HepG2 (cell line): ENCODE results near the gene SF3B6. TPM values are rescaled to one million over a fixed set of nuclear protein-coding genes. Genes with fewer than 3 reads are reported as not detected.

Experiments used
- ATF7-NPFF ChIP-seq: sonication (generic); formaldehyde crosslinking; IDR thresholded peaks from 2 replicates; pipeline ENCODE4 v1.8.1; 2023; ENCODE audit warnings: mild to moderate bottlenecking, low read depth, missing genetic modification reagents, moderate library complexity
- CREB1 ChIP-seq, 2 experiments: fragments of 450-650 bp in 1 of 2; IDR thresholded peaks; 2 replicates each; pipeline ENCODE4 v1.6.1; 2016 to 2017; ENCODE audit warnings: control low read depth in 1 of 2, mild to moderate bottlenecking in 1 of 2, missing compliant biosample characterization in 1 of 2, missing genetic modification characterization in 1 of 2
- CREB3 ChIP-seq: sonication (generic); formaldehyde crosslinking; IDR thresholded peaks from 2 replicates; pipeline ENCODE4 v1.5.0; 2020; ENCODE audit warnings: missing genetic modification reagents
- HNF1B ChIP-seq: sonication (generic); formaldehyde crosslinking; IDR thresholded peaks from 2 replicates; pipeline ENCODE4 v1.5.1; 2020; ENCODE audit warnings: mild to moderate bottlenecking, moderate library complexity, missing genetic modification reagents
- JARID2 ChIP-seq: sonication (generic); formaldehyde crosslinking; IDR thresholded peaks from 2 replicates; pipeline ENCODE4 v1.8.1; 2023; ENCODE audit warnings: missing genetic modification reagents, inconsistent platforms; ENCODE audit not compliant: insufficient replicate concordance
- LCORL ChIP-seq, 2 experiments: fragments of 450-650 bp in 1 of 2; sonication (generic) in 1 of 2; formaldehyde crosslinking in 1 of 2; IDR thresholded peaks; 2 replicates each; pipeline versions ENCODE4 v1.5.0 to v1.6.1; 2017 to 2020; ENCODE audit warnings: antibody characterized with exemption in 1 of 2, missing genetic modification reagents in 1 of 2
- MTA3 ChIP-seq: sonication (generic); formaldehyde crosslinking; IDR thresholded peaks from 2 replicates; pipeline ENCODE4 v1.4.0; 2020; ENCODE audit warnings: missing genetic modification reagents
- ONECUT2 ChIP-seq: sonication (generic); formaldehyde crosslinking; IDR thresholded peaks from 2 replicates; pipeline ENCODE4 v1.4.0; 2020; ENCODE audit warnings: missing genetic modification reagents
- SIX1 ChIP-seq: sonication (generic); formaldehyde crosslinking; IDR thresholded peaks from 2 replicates; pipeline ENCODE4 v1.4.0; 2020; ENCODE audit warnings: missing genetic modification reagents, borderline replicate concordance
- SMAD1 ChIP-seq: sonication (generic); formaldehyde crosslinking; IDR thresholded peaks from 2 replicates; pipeline ENCODE4 v1.4.0; 2020; ENCODE audit warnings: missing genetic modification reagents, low read depth, mild to moderate bottlenecking, borderline replicate concordance
- SMC3 ChIP-seq: IDR thresholded peaks from 2 replicates; pipeline ENCODE4 v1.6.1; 2011; ENCODE audit warnings: low read length, improper control_type of control experiment
- TAF1 ChIP-seq: sonication (generic); formaldehyde crosslinking; IDR thresholded peaks from 2 replicates; pipeline ENCODE4 v1.4.0; 2020; ENCODE audit warnings: missing genetic modification reagents
- TIGD3 ChIP-seq: sonication (generic); formaldehyde crosslinking; IDR thresholded peaks from 2 replicates; pipeline ENCODE4 v1.5.1; 2020; ENCODE audit warnings: mild to moderate bottlenecking, missing genetic modification reagents, borderline replicate concordance
- ZNF264 ChIP-seq: sonication (generic); formaldehyde crosslinking; IDR thresholded peaks from 2 replicates; pipeline ENCODE4 v1.4.0; 2020; ENCODE audit warnings: missing genetic modification reagents
- ZNF274 ChIP-seq: sonication (generic); formaldehyde crosslinking; IDR thresholded peaks from 2 replicates; pipeline ENCODE4 v1.5.1; 2020; ENCODE audit warnings: mild to moderate bottlenecking, missing genetic modification reagents
- ZNF343 ChIP-seq: sonication (generic); formaldehyde crosslinking; IDR thresholded peaks from 2 replicates; pipeline ENCODE4 v1.4.0; 2020; ENCODE audit warnings: mild to moderate bottlenecking, missing genetic modification reagents
- ZNF460 ChIP-seq: sonication (generic); formaldehyde crosslinking; IDR thresholded peaks from 2 replicates; pipeline ENCODE4 v1.5.1; 2020; ENCODE audit warnings: missing genetic modification reagents, mild to moderate bottlenecking, borderline replicate concordance
- ZNF572 ChIP-seq: sonication (generic); formaldehyde crosslinking; IDR thresholded peaks from 2 replicates; pipeline ENCODE4 v1.5.1; 2020; ENCODE audit warnings: mild to moderate bottlenecking, missing genetic modification reagents
- ZNF75D ChIP-seq: sonication (generic); formaldehyde crosslinking; IDR thresholded peaks from 2 replicates; pipeline ENCODE4 v1.8.1; 2023; ENCODE audit warnings: missing genetic modification reagents, mild to moderate bottlenecking, borderline replicate concordance
- ZNF770 ChIP-seq: sonication (generic); formaldehyde crosslinking; IDR thresholded peaks from 2 replicates; pipeline ENCODE4 v1.5.0; 2020; ENCODE audit warnings: mild to moderate bottlenecking, missing genetic modification reagents
- polyA plus RNA-seq, 8 experiments: library from polyadenylated mRNA; depleted of rRNA in 3 of 8; stranded (reverse) in 7 of 8; unstranded in 1 of 8; fragments of >200 nt; fragmentation: Illumina TruSeq in 4 of 8; extraction: Trizol in 4 of 8; gene quantifications; 2 replicates each; pipeline versions ENCODE4 v1.2.1 to v1.2.3, GENCODE V29; 2011 to 2016; ENCODE audit warnings: low read depth in 4 of 8, missing spikeins in 1 of 8, mixed read lengths in 1 of 8; ENCODE audit not compliant: insufficient read depth in 1 of 8
- total RNA-seq, 5 experiments: library from RNA; depleted of rRNA; stranded (reverse); fragments of >200 nt; fragmentation: Illumina TruSeq; extraction: Trizol; gene quantifications; 2 replicates each; pipeline ENCODE4 v1.2.3, GENCODE V29; 2016; ENCODE audit warnings: low read depth in 1 of 5
- TF ChIP-seq, protein P1 (sequence below): sonication (generic); formaldehyde crosslinking; IDR thresholded peaks from 2 replicates; pipeline ENCODE4 v1.9.0; 2022; ENCODE audit warnings: low read depth, missing genetic modification reagents

SF3B6 gene
- total and polyA plus RNA-seq, 2 of the 13 experiments (the other 11 are each of a cell fraction or from before 2014, with no cell fraction given): 177 to 182 TPM

- no peak; the same call in 1 of the 2 replicates for TF ChIP-seq TIGD3 (CRISPR knock-in tag)
- TF ChIP-seq CREB3 (CRISPR knock-in tag): no peak
- 0 out of 2 replicates have a peak, but pooled peaks have one; percentile 15 for TF ChIP-seq ZNF770 (CRISPR knock-in tag)
- no peak for TF ChIP-seq ATF7-NPFF (CRISPR knock-in tag)
- no peak; the same call in 1 of the 2 replicates for TF ChIP-seq ZNF460 (CRISPR knock-in tag)
- peak; percentile 14; the same call in 1 of the 2 replicates for TF ChIP-seq CREB1 (IDR thresholded peaks at IDR 0.05)
- no peak for TF ChIP-seq CREB1 (CRISPR knock-in tag; IDR thresholded peaks at IDR 0.05)
- no peak for TF ChIP-seq ONECUT2 (CRISPR knock-in tag)
- 0 out of 2 replicates have a peak, but pooled peaks have one; percentile 2 for TF ChIP-seq SMC3
- TF ChIP-seq, protein P1, sequence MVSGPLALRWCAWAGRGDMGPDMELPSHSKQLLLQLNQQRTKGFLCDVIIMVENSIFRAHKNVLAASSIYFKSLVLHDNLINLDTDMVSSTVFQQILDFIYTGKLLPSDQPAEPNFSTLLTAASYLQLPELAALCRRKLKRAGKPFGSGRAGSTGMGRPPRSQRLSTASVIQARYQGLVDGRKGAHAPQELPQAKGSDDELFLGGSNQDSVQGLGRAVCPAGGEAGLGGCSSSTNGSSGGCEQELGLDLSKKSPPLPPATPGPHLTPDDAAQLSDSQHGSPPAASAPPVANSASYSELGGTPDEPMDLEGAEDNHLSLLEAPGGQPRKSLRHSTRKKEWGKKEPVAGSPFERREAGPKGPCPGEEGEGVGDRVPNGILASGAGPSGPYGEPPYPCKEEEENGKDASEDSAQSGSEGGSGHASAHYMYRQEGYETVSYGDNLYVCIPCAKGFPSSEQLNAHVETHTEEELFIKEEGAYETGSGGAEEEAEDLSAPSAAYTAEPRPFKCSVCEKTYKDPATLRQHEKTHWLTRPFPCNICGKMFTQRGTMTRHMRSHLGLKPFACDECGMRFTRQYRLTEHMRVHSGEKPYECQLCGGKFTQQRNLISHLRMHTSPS: peak; percentile 85; the same call in 1 of the 2 replicates
- TF ChIP-seq SMAD1 (CRISPR knock-in tag): no peak
- TF ChIP-seq JARID2: no peak
- TF ChIP-seq ZNF75D (CRISPR knock-in tag): no peak
- TF ChIP-seq ZNF572: no peak
- no peak for TF ChIP-seq ZNF274 (CRISPR knock-in tag)
- TF ChIP-seq TAF1 (CRISPR knock-in tag): no peak
- TF ChIP-seq LCORL (IDR thresholded peaks at IDR 0.05): peak; percentile 74; the same call in 1 of the 2 replicates
- peak; percentile 98 for TF ChIP-seq LCORL (CRISPR knock-in tag; IDR thresholded peaks at IDR 0.05)
- TF ChIP-seq MTA3 (CRISPR knock-in tag): no peak
- TF ChIP-seq ZNF264: no peak; the same call in 1 of the 2 replicates
- TF ChIP-seq HNF1B (CRISPR knock-in tag): no peak
- no peak for TF ChIP-seq SIX1 (CRISPR knock-in tag)
- TF ChIP-seq ZNF343 (CRISPR knock-in tag): no peak
Measured at GRCh38 chr2:24022324-24022974, 53.7 kb downstream of the SF3B6 start (continued).
